NCI-H1436 (cell line): Measurements from ENCODE around the gene EMP2.
"Not testable (repeated sequence)": the region's sequence is repeated elsewhere in the genome, so short reads cannot be mapped to it uniquely, and the experiment has no call there.

Experiments
- DNase-seq: peaks from one replicate; lab custom pipeline; 2025; lab: John Stamatoyannopoulos, UW

The EMP2 gene

DNA sequence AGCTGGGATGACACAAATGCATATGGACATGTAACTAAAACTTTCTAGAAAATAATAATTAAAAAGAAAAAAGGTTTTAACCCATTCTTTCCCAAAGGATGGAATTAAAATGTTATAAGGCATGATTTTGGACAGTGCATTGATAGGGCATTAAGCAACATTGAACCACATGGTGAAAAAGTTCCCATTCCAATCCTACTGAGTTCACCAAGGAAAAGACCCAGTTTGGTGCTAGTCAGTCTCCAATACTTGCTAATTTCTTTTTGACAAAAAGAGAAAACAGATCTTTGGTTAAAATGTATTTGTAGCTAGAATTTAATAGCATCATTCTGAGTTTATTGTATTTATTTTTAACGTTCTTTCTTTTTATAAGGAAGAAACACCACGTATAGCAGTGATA is 28.1 kb downstream of the EMP2 start:
- no peak for DNase-seq

DNA sequence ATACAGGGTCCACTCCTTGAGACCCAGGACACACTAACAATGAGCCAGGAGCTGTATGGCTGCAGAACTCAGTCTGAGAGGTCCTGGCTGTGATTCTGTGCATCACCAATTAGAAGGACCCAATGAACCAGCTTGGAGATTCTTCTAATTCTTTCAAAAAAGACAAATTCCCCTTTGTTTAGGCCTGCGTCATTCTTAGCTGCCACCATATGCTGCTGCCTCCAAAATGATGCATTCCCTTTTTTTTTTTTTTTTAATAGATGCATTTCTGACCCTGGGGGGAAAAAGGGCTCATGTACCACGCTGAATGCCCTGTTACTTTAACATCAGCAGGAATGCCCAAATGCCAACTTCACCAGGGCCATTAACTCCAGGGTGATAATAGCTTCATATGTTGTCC is 28.5 kb downstream of the EMP2 start:
- DNase-seq = no peak

DNA sequence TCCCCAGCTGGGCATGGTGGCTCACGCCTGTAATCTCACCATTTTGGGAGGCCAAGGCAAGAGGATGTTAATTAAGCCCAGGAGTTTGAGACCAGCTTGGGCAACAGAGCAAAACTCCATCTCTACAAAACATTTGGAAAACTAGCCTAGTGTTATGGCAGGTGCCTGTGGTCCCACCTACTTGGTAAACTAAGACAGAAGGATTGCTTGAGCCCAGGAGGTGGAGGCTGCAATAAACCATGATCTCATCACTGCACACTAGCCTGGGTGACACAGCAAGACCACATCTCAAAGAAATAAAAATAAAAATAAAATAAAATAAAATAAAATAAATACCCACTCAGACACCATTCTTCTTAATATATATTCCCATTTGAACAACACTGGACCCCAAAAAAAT is 32.0 kb downstream of the EMP2 start:
- no peak for DNase-seq

DNA sequence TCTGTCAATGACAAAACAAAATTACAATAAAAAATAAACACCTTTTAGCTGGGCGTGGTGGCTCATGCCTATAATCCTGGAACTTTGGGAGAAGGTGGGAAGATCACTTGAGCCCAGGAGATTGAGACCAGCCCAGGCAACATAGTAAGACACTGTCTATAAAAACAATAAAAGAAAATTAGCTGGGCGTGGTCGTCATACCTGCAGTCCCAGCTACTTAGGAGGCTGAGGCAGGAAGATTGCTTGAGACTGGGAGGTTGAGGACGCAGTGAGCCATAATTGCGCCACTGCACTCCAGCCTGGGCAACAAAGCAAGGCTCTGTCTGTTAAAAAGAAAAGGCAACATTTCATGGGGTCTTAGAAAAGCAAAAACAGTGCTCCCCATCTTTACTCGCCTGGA is 32.7 kb downstream of the EMP2 start:
- no peak for DNase-seq

DNA sequence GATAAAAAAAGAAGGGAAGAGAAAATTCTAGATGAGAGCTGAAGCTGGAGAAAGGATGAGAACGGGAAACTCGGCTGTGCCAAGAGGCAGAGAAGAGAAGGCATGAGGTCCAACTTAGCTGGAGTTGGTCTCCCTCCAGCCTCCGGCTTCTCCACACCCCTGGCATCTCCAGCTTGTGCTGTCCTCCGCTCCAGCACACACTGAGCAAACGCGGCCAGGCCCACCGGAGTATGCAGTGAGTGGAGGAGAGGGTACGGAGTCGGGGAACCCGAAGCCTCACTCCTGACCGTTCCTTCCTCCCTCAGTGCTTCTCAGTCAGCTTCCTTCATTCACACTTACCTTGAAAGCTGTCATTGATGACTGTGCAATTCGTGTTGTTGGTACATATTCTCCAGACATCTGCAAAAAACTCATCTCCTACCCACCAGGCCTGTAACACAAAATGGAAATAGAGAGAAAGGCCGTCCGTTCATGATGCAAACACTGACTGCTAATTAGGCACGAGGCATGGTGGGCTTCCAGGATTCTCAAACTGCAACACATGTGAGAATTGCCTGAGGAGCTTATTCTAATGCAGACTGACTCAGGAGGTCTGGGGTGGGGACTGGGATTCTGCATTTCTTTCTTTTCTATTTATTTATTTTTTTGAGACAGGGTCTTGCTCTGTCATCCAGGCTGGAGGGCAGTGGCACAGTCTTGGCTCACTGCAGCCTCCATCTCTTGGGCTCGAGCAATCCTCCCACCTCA is 37.0 kb downstream of the EMP2 start:
- DNase-seq = no peak

DNA sequence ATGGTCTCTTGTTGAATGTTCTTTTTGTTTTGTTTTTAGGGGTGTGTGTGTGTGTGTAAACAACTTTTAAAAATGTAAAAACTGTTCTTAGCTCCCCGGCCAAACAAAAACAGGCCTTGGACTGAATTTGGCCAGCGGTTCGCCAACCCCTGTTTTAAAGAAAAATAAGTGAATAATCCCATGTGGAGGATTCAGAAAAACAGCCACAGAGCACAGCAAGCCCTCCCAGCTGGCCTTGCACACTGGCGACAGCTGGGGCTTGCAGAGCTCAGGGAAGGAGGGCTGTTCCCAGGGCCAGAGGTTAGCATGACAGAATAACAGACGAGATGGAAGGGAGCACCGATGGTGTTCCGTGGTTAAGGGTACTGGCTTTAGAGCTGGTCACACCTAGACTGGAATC is 39.0 kb downstream of the EMP2 start:
- no peak for DNase-seq

DNA sequence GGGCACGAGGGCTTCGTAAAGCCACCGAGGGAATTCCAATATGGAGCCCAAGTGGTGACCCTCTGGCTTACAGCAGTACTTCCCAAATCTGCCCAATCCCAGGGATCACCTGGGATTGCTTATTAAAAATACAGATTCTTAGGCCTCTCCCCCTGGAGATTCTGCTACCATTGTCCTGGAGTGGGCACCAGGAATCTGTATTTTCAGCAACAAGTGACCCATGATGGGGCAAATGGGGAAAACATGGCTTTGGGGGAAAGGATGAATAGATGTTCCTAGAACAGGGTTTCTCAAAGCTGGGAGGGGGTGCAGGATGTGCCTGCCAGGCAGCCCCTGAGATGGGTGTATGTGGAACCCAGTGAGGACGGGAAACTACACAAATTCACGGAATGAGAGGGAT is 40.6 kb downstream of the EMP2 start:
- DNase-seq = no peak

DNA sequence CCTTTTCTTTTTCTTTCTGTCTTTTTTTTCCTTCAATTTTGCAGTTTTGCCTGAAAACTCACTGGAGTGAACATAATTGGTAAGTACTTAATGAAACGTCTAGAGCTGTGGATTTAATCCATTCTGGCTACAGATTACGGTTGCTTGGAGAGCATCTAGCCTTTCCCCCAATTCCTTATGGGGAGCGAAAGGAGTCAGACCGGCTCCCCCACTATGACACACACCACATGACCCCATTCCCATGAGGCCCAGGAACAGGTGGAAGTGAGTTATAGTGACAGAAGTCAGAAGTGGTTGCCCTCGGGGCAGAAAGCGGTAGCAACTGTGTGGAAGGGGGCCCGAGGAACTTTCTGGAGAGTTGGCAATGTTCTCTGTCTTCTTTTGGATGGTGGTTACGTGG is 41.2 kb downstream of the EMP2 start:
- no peak for DNase-seq

DNA sequence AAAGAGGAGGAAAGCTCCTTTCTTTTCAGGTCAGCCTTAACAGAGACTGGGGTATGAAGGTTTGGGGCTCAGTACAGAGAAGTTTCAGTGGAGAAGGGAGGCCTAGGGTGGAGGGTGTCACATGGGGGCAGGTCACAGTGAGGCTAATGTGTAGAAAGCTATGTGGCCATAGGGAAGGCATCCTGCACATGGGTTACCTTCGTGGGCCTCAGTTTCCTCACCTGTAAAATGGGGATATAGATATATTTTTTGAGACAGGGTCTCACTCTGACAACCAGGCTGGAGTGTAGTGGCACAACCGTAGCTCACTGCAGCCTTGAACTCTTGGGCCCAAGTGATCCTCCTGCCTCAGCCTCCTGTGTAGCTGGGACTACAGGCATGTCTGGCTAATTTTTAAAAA is 41.8 kb downstream of the EMP2 start:
- no peak for DNase-seq

DNA sequence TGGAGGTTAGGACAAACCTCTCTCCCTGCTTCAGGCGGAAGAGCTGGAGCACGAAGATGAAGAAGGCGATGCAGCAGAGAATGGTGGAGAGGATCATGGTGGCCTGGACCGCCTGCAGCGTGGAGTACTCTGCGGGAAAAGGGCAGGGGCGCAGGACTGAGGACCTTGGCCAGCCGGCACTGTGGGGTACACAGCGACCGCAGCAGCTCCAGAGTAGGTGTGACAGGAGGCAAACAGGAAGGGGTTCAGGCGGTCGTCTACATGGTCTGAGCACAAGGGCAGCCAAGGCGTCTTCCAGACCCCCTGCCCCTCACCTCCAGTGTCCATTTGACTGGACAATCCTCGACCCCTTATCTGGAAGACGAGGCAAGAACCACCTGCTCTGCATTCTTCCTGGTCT is 42.5 kb downstream of the EMP2 start:
- DNase-seq = no peak

DNA sequence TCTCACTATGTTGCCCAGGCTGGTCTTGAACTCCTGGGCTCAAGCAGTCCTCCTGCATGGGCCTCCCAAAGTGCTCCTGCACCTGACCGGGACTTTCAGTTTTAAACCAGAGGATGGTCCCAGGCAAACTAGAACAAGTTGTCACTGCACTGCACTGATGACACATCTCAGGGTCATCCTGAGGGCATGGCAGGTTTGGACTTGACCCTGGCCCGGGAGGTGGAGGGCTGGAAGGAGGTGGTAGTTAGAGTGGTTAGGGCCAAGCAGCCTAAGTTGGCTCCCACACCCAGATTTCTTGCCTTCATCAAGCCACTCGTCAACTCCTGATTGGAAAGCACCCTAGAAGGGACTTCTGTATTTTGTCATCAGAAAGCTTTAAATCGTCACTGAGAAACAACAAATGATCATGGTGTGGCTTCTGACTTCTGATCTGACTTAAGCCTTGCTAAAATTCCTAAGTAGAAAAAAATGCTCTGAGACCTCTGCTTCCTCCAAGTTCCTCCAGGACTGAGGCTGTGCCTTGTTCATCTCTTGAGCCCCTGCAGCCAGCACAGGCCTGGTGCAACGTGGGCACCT is 43.5 kb downstream of the EMP2 start:
- DNase-seq = no peak

DNA sequence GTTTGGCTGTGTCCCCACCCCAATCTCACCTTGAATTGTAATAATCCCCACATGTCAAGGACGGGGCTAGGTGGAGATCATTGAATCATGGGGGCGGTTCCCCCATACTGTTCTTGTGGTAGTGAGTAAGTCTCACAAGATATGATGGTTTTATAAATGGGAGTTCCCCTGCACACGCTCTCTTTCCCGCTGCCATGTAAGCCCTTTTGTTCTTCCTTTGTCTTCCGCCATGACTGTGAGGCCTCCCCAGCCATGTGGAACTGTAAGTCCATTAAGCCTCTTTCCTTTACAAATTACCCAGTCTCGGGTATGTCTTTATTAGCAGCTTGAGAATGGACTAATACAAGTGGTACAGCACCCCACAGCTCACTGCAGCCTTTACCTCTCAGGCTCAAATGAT is 44.1 kb downstream of the EMP2 start:
- DNase-seq = not testable (repeated sequence)

DNA sequence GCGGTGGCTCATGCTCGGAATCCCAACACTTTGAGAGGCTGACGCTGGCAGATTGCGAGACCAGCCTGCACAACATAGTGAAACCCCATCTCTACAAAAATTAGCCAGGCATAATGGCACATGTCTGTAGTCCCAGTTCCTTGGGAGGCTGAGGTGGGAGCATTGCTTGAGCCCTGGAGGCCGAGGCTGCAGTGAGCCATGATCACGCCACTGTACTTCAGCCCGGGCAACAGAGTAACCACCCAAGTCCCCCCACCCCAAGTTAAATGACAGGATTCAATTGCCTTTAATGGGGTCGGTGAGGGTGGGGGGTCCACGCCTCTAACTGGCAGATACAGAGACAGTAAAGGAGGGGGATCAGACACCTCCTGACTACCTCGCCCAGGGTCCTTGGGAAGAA is 44.9 kb downstream of the EMP2 start:
- no peak for DNase-seq

DNA sequence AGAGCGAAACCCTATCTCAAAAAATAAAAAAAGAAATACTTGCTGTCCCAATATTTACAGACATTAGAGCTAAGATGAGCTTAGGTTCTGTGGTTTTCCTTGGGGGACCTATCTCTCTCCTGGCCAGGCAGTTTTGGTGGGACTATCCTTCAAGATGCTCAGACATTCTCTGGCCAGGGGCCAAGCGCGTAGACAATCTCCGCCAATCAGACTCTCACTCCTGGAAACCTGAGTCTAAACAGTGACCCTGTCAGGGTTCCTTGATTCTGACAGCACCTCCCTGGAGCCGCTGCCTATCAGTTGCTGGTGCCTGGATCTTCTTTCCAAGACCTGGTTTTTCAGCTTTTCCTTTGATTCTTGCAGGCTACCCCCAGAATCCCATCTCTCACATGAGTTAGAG is 45.6 kb downstream of the EMP2 start:
- DNase-seq = no peak

DNA sequence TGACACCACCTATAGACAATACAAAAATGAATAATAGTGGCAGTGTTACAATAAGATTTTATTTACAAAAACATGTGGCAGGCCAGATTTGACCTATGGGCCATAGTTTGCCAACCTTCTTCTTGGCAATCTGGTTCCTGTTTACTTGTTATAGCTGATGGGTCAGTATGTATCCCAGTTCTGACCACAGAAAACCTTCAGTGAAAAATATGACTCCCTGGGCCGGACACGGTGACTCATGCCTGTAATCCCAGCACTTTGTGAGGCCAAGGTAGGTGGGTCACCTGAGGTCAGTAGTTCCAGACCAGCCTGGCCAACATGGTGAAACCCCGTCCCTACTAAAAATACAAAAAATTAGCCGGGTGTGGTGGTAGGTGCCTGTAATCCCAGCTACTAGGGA is 46.8 kb downstream of the EMP2 start:
- DNase-seq = not testable (repeated sequence)

DNA sequence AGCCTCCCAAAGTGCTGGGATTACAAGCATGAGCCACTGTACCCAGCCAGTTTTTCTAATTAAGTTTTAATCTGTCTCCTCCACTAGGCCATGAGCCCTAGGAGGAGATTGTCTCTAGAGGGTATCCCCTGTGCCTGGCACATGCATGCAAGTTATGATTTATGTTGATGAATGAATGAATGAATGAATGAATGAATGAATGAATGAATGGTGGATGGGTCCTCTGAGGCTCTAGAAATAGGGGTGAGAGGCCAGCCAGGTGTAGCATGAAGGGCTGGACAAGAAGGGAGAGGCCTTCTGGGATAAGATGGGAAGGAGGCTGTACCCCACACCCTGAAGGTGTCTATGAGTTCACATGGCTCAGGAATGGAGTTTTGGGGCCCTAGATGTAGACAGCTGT is 48.8 kb downstream of the EMP2 start:
- DNase-seq = no peak

DNA sequence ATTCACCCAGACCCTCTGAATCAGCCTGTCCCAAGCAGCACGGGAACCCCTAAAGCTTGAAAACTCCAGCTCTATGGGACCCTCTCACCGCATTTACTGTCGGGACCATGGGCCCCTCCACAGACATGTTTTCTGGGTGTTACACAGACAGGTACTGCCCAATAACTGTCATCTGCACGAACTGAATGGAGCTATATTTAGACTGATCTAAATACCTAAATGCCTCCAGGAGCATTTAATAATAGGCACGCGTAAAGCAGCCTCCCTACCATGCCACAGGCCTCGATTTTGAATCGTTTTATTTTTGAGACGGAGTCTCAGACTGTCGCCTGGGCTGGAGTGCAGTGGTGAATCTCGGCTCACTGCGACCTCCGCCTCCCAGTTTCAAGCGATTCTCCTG is 49.7 kb downstream of the EMP2 start:
- DNase-seq = no peak

DNA sequence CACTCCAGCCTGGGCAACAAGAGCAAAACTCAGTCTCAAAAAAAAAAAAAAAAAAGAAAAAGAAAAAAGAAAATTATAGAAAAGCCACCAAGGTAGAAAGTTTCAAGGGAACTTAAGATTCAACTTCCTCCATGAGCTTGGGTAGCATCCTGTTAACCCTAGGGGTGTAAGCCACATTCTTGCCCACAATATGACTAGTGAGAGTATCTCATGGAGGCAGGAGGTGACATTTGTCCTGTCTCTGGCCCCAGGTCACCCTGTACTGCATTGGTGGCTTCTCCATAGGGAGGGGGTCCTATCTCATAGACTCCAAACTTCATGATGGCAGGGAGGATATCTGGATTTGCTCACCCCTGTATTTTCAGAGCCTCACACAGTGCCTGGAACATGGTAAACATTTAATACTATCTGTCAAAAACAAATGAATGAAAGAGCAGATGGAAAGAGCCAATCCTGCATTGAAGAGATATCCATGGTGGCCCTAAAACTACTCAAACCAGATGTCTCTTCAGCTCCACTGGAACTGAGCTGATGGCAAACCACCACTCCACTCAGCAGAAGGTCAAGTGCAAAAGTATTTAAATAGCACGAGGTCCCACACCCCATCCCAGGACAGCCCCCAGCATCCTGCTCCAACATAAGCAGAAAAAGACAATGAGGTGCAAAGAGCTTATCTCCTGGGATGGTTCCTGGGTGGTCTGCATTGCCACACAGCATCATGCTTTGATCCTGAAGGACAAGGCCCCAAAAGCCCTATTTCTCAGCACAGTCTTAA is 50.3 kb downstream of the EMP2 start:
- DNase-seq = no peak

DNA sequence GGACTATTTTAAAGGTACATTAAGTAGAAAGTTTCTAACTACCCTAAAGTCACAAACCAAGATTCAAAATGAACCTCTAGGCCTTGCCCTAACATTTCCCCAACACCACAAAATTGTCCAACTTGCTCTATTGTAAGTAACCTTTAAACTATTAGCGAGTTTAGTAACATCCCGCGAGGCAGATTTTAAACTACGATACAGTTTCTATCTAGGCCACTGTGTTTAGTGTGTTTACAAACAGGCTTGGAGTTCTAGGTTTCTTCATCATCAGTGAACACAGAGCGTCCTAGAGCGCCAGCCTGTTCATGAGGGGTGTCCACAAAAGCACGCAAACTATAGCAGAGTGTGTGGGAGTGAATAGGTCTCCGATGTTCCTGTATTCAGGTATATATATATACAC is 51.8 kb downstream of the EMP2 start:
- DNase-seq = no peak

DNA sequence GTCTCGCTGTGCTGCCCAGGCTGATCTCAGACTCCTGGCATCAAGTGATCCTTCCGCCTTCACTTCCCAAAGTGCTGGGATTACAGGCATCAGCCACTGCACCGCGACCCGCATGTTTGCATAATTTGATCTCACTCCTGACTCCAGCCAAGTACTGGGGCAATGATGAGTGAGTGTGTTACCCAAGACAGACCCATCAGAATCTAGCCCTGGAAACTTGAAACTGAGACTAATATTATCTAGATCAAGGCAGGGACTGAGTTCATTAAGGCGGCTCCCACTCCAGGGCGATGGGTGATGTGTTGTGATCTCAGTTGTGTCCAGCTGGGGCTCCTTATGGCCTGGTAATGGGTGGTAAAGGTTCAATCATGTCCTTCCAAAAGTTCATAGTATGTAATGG is 53.4 kb downstream of the EMP2 start:
- DNase-seq = no peak

DNA sequence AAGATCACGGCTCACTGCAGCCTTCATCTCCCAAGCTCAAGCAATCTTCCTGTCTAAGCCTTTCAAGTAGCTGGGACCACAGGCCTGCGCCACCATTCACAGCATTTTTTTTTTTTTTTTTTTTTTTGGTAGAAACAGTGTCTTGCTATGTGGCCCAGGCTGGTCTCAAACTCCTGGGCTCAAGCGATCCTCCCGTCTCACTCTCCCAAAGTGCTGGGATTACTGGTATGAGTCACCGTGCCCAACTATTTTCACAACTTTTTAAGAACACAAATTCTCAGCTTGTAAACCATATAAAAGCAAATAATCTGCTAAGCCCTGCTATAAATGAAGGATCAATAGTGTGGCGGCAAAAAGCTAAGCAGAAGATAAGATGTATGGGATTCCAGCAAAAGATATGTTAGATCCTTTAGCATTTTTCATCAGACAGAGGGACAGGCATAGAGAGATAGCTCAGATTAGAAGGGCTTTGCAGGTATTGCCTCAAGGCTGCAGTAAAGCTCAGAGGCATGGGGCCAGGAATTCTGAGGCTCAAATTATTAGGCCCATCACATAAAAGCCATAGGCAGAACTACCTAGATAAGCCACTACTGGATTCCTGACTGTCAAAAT is 55.1 kb downstream of the EMP2 start:
- DNase-seq = no peak

DNA sequence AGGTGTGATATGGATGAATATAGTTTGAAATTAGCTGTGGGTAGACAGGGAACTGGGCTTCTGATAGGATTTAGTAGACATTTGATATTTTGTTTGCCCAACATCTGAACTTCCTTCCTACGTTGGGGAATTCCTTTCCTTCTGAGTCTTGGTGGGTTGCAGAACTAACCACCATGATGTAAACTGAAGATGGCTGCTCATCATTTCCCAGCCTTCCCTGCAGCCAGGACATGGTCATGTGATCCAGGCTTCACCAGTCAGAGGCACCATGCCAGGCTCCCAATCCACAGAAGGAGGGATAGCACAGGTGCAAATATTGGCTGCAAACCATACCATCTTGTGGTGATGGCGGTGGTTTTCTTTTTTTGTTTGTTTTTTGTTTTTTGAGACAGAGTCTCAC is 57.4 kb downstream of the EMP2 start:
- no peak for DNase-seq

DNA sequence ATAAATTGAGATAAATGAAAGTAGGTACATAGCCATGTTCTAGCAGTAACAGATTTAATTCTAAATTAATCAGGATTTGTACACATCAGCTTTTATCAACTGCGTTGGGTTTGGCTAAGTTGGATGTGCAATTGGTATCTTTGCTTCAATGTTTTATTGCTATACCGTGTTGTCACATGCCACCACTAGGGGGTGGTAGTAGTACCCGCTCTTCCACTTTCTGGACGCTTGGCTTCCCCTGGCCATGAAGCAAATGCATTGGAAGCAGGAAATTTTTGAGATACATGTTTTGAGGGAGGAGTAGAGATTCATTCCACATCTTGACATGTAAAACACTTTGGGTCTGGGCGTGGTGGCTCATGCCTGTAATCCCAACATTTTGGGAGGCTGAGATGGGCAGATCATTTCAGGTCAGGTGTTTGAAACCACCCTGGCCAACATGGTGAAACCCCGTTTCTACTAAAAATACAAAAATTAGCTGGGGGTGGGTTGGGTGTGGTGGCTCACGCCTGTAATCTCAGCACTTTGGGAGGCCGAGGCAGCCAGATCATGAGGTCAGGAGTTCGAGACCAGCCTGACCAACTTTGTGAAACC is 58.6 kb downstream of the EMP2 start:
- DNase-seq = peak; percentile 28
